HG03442 (cell line): Measurements from ENCODE around the gene FGF1.
"Not testable (repeated sequence)": the region's sequence is repeated elsewhere in the genome, so short reads cannot be mapped to it uniquely, and the experiment has no call there.

Experiments
- ATAC-seq: cut with Tn5 transposase; IDR thresholded peaks from one replicate; pipeline ENCODE4 v1.9.1; 2021; ENCODE audit warnings: mild to moderate bottlenecking, moderate library complexity; ENCODE audit not compliant: unreplicated experiment

Gene FGF1

DNA sequence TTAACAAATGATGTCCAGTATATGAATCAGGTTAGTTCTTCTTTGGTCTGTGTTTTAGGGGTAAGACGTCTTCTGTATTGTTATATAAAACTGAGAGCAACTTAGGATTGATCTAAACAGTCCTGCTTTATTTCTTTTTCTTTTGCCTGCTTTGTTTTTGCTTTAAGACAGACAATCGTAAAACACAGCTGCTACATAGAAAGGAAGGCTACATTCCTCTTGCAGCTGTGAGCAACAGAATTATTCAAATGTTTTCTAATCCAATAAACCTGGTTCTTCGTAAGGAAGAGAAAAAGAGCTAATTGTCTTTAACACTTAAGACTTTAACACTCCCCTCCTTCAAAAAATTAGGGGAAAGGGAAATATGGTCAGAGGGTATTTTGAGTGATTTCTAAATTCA, 14.6 kb downstream of the FGF1 start:
- ATAC-seq, result no peak

DNA sequence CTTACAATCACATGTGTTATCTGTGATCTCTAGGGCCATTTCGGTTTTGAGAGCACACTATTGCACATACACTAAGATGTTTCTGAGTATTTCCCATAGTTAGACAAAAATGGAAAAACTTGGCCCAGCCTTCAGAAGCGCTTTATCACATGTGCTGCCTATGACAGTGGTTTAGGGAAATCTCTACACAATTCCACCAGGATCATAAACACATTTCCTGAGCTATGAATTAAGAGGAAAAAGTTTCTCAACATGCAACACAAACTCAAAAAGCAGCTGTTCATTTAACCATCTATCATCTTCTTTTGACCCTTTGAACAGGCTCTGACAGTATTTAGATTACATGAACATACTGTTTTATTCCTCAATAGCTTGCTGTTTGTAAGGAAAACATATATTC, 15.1 kb downstream of the FGF1 start:
- ATAC-seq, result no peak

DNA sequence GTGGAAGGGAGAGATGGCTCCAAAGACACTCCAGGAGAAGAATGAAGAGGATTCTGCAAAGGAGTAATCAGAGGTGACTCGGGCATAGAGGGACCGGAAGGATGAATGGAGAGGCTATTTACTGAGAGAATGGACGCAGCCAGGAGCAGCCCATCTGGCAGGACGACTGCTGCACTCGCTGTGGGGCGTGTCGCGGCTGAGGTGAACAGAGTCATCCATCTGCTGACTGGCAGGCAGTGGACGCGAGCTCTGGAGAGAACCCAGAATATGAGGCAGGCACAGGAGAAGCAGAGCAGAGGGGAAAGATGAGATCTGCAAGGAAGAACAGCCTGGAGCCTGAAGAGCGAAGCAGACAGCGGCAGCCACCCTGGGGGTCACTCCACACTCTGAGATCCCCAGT, 16.4 kb downstream of the FGF1 start:
- no peak for ATAC-seq

DNA sequence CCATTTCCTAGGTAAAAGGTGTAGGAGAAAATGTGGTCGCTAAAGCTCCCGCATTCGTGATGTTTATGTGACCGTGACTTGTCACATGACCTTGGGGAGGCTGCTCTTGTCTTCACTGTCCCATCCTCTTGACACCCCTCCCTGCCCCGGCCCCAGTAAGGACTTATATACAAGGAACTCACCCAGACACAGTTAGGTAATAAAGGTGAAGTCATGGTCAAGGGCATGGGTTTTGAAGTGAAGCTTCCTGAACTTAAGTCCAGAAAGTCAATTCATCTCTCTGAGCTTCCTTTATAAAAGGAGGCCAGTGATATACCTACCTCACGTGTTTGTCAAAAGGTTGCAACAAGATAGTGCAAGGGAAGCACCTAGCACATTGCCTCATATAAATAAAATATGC, 17.6 kb downstream of the FGF1 start:
- no peak for ATAC-seq

DNA sequence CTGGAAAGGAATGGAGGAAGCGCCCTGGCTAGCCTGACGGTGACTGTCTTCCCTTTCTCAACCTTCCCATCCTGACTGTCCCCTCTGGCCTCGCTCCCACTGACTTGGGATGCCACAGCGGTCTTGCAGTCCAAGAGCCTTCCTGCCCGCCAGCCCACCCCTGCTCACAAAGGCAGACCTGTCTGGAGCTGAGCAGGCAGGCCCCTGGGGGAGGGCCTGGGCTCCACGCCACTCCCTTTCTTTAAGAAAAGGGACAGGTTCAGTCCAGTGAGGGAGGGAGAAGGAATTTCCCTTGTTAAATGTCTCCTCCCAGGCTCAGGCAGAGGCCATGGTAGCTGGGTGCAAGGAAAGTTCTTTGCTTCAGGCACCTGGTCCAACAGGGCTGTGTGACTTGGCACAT, 18.1 kb downstream of the FGF1 start:
- no peak for ATAC-seq

DNA sequence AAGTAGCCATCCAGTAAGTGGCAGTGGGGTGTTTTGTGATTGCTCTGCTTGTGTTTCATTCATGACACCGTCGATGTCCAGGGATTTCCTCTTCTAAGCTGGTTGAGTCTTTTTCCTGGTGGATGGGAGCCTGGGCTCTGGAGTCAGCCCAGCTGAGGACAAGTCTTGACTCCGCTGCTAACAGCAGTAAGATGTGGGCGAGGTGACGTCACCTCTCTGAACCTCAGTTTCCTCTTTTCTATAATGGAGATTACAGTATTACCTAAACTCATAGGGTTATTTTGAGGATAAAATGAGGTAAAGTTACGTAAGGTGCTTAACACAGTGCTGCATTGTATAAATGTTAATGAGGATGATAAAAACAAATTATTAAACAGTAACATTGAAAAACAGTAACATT, 21.3 kb downstream of the FGF1 start:
- no peak for ATAC-seq

DNA sequence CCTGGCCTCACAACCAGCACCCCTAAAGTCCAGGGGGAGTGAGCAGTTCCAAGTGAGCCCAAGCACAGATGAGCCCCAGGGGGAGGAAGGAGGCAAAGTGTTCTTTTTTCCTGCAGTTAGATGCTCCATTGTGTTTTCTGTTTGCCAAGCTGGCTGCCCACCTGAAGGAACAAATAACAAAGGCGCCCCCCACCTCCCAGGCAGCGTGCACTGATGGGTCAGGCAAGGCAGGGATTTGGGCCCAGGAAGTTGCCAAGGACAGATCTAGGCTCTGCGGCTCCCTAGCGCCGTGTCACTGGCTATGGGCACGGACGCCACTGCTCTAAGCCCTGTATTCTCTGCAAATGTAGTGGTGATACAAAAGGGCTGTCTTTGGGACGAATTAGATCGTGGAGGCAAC, 21.8 kb downstream of the FGF1 start:
- no peak for ATAC-seq

DNA sequence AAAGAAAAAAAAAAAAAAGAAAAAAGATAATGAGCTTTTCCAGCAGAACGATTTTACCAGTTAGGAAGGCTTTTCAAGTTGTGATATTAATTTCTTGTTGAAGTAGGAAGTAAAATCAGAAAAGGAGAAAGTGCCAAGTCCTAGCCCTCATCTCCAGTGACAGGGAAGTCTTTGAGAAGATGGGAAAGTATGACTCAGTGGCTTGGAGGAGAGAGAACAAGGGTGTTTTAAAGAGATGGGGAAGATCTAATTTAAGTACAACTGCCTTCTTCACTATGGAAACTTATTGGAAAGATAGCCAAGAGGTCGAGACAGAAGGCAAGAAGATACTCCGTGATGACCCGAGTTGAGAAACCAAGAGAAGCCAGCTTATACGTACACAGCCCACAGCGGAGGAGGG, 22.6 kb downstream of the FGF1 start:
- ATAC-seq, result no peak

DNA sequence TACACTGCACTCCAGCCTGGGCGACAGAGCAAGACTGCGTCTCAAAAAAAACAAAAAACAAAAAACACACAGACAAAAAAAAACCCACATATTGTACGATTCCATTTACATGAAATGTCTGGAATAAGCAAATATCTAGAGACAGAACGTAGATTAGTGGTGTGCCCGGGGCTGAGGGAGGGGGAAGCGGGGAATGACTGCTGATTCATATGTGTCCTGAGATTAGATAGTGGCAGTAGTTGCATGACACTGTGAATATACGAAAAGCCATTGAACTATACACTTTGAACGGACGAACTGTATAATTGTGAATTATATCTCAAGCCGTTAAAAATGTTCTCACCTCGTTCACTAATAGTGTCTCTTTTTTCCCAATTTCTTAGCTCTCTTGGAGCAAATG, 23.9 kb downstream of the FGF1 start:
- no peak for ATAC-seq

DNA sequence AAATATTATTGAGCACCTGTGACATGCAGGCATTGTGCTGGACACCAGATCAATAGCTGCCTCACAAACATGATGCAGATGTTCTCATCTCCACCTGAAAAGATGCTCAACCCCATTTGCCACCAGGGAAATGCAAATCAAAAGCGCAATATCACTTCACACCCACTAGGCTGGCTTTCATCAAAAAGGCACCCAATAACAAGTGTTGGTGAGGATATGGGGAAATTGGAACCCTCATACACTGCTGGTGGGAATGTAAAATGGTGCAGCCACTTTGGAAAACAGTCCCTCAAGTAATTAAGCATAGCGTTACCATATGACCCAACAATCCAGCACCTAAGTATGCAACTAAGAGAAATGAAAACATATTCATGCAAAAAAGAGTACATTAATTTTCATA, 24.7 kb downstream of the FGF1 start:
- ATAC-seq, result no peak

DNA sequence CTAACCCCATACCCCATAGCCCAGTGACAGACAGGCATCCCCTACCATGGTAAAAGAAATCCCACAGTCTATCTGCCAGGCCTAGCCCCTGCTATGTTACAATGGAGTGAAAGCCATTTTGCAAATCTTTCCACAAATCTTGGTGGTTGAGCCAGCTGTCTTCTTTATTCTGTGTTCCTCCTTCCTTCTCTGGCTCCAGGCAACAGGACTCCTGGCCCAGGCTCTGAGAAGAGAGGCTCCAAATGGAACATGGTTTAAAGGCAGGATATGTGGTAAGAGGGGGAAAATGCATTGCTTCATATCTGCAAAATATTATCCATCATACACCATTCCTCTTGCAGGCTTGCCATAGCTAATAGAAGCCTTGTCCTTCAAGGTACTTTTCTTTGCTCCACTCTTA, 25.2 kb downstream of the FGF1 start:
- no peak for ATAC-seq

DNA sequence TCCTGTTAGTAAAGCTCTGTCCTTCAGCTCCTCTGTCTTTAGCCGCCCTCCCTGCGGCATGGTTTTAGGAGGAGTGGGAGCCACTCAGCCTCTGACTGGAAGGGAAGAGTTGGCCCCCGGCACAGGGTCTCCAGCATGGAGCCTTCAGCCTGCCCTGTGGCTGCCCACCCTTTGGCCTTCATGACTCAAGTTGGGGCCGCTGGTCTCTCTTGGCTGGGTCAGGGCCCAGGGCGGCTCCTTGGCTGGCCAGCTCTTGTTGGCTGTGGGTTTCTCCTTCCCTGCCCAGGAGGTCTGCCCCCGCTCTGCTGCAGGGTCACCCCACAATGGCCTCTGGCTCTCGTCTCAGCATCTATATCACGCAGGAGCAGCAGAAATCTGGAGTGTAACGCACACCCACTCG, 25.7 kb downstream of the FGF1 start:
- ATAC-seq, result no peak

DNA sequence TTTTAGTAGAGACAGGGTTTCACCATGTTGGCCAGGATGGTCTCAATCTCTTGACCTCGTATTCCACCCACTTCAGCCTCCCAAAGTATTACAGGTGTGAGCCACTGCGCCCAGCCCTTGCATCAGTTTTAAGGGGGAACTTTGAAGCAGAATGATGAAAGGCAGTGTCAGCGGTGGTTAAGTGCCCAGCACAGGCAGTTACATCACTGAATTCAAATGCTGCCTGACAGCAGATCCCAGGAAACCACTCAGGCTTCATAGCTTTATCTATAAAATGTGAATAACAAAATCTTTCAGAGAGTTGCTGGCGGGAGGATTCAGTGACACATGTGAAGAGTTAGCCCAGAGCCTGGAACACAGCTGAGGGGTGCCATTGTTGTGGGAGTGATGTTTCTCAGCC, 26.5 kb downstream of the FGF1 start:
- ATAC-seq, result no peak

DNA sequence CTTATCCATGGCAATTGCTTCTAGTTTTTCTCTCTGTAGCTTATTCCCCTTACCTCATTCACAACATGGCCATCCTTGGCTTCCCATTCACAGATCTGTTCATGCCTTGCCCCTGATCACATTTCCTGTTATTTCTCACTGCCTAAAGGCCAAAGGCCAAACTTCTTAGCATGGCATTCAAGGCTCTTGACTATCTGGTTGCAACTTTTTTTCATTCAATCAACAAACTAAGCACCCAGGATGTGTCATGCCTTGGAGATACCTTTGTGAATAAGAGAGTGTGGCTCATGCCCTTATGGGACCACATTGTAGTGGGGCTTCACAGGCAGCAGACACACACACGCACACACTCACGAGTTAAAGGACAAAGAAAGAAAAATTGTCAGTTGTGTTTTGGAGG, 27.6 kb downstream of the FGF1 start:
- no peak for ATAC-seq

DNA sequence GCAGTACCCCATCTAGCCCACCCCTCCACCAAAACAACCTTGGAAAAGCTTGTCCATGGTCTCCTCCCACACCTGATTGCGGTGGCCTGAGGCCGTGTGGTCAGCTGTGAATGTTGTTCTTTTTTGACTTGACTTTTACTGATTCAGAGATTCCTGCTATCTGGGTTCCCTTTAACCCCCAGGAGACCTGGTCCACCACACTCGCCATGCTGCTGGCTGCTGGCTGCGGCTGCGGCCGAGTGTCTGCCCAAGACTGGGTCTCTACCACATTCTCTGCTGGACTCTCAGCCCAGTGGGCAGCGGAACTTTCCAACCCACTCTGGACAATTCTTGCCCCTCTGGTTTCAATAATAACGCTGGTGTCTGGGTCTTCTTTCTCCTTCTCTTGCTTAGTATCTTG, 28.4 kb downstream of the FGF1 start:
- no peak for ATAC-seq

DNA sequence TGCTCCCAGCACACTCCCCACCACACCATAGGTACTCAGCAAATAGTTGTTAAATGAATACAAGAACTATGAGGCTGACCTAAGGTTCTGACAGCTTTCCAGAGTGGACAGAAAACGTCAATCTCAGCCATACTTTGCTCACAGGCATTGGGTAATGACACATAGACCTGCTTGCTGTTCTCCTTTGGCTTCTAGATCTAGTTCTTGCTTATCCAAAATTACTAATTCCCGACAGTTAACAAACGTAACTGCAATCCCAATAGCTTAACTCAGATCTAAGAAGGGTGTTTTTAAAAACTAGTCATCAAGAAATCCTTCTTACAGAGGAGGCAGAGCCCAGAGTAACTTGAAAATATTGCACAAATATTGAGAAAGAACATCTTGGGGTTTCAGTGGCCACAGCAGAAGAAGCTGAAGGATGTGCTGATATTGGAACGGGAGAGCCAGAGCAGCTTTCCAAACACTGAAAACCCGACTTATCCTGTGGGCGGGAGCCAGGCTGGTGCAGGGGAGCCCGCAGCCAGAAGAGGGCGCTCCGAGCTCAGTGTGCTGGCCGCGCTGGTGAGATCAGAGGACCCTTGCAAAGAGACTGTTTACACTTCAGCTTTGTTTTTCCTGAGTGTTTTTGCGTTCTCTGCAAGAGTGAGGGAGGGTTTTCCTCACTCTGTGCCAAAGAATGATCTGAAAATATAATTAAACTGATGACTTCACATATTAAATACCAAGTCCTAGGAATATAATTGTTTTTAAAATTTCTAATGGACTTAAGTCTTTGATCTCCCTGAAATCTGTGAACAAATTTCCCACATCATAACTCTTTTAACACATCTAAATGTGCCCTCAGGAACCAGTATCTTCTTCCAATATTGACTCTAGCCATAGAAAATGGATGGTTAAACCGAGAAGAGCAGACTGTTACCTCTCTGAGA, 30.3 kb downstream of the FGF1 start:
- ATAC-seq, result peak; percentile 71

DNA sequence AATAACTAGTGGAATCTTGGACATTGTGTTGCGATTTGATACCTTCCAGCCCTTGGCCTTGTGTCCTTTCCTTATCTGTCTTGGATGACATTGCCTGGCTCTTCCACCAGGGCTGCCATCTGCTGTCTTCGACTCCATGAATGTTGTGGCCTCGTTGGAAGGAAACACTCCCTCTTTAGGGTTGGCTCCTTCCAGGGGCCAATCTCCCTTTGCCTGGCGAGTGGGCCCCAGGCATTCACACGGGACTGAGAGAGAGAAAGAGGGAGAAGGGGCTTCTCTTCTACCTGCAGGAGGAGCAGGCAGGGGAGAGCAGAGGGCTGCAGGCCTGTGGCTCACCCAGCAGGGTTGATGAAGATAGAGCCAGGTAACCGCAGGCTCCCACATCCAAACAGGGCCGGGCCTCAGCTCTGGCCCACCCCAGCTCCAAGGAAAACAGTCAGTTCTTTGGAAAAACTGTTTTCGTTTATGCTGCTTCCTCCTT, 31.3 kb downstream of the FGF1 start:
- ATAC-seq, result no peak

DNA sequence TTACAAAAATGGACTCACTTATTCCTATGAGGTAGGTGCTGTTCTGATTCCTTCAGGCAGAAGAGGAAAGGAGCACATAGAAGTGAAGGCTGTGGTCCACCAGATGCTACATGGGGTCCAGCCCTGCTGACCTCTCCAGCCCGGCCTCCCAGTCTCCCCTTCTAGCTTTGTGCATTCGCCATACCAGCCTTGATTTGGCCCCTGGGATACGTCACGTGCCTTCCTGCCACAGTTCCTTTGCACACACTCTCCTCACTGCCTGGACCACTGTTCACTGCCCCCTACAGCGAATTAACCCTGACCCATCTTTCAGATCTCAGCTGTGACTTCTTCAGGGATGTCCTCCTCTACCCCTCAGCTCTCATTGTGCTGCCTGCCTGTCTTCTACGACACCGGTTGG, 32.6 kb downstream of the FGF1 start:
- ATAC-seq, result no peak

DNA sequence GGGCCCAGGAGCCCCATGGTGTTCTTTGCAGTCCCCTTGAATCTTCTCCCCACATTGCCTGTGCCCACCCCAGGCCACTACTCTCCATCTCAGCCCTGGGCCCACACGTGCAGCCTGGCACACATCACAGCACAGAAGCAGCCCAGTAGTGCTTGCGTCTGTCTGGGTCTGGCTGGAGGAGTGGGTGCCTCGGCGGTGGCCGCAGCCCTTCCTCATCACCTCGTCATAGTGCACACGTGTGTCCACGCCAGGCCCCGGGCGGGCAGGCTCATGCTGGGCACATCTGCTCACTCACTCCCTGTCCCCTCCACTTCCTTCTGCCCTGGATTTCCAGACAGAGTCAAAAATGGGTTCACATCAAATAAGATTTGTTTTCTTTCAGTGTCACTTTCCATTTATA, 33.3 kb downstream of the FGF1 start:
- ATAC-seq, result no peak

DNA sequence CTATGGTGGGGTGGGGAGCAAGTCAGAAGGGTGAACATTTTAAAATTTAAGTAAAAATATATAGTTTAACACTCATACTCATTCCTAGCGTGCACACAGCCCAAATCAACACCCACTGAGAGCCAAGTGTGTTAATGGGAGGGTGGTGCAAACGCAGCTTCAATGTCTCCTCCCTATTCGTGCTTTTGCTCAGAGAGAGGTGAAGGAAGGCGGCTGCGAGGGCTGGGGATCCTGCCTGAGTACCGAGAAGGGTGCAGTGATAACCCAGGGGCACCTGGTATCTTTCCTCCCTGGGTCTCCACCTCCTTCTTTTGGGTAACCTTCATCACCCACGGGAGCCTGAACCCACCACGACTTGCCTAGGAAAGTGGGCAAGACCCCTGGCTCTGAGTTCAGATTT, 35.0 kb downstream of the FGF1 start:
- no peak for ATAC-seq

DNA sequence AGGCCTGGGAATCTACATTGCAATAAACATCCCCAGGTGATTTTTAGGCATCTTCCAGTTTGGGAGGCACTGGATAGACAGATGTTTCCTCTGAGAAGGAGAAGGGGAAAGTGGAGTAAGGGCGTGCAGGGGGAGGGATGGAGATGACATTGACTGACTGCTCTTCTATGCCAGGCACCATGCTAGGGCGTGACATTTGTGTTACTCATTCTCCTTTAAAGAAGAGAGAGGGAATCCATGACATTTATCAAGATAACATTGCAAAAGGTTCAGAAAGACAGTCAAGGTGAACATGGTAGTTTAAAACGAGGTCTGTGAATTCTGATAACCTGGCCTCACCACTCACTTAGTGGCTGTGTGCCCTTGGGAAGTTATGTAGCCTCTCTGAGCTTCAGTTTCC, 35.8 kb downstream of the FGF1 start:
- ATAC-seq, result no peak

DNA sequence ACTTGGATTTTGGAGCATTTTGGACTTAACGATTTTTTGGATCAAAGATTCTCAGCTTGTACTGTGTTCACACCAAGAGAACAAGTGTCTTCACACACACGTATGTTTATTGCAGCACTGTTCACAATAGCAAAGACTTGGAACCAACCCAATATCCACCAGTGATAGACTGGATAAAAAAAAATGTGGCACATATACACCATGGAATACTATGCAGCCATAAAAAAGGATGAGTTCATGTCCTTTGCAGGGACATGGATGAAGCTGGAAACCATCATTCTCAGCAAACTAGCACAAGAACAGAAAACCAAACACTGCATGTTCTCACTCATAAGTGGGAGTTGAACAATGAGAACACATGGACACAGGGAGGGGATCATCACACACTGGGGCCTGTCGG, 37.8 kb downstream of the FGF1 start:
- not testable (repeated sequence) for ATAC-seq

DNA sequence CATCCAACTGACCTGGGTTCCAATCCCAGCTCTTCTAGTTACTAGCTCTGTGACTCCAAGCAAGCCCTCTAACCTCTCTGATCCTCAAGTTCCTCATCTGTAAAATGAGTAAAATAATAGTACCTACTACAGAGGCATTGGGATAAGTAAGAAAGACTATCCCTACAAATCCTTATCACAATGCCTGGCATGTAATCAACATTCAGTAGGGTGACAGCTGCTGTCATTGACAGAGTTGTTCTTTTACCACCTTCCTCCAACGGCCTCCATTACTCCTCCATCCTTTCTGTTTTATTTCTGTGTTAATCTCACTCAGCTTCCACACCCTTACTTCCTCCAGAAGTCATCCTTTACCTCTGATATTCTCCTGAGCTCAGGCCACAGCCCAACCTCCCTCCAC, 40.4 kb downstream of the FGF1 start:
- ATAC-seq, result no peak
